Measurements from ENCODE around the gene DOK7. TPM values are rescaled to one million over a fixed set of nuclear protein-coding genes. Genes with fewer than 3 reads are reported as not detected.
A peak's percentile ranks its signal among the peaks of the same experiment; 100 is the strongest.

Gene DOK7
- total RNA-seq, 1 donor = not detected

DNA sequence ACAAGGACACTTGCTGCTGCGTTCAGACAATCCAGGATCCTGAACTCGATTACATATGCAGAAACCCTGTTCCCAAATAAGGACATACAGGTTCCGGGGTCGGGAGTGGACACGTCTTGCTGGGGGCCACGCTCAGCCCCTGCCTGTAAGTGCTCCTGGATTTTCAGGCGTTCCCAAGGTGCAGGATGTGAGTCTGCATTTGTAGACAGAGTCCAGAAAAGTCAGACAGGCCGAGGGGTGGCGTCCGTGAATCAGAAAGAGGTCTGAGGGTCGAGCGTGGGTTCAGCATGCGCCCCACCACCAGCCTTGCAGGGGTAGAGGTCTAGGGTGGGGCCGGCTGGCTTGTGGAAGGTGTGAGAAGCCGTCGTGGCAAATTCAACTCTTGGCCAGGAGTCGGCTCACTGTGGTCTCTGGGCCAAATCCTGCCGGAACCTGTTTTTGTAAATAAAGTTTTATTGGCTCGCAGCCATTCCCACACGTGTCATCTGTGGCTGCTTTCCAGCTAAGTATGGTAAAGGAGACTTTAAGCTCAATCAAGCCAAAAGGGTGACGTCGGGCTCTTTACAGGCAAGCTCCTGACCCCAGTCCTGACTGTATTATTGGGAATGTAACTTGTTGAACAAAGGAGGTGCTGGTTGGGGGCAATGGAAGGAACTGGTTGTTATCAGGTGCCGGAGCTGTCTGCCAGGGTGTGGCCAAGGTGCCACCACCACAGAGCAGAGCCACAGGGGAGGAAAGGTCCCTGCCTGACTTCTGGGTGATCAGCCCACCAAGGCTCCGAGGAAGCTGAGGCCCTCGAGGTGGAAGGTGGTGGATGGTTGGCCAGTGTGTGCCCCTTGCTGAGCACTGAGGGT is 7.4 kb downstream of the DOK7 start:
- DNase-seq (ENCODE audit: low read depth) = peak; percentile 26
- TF ChIP-seq, protein P1, sequence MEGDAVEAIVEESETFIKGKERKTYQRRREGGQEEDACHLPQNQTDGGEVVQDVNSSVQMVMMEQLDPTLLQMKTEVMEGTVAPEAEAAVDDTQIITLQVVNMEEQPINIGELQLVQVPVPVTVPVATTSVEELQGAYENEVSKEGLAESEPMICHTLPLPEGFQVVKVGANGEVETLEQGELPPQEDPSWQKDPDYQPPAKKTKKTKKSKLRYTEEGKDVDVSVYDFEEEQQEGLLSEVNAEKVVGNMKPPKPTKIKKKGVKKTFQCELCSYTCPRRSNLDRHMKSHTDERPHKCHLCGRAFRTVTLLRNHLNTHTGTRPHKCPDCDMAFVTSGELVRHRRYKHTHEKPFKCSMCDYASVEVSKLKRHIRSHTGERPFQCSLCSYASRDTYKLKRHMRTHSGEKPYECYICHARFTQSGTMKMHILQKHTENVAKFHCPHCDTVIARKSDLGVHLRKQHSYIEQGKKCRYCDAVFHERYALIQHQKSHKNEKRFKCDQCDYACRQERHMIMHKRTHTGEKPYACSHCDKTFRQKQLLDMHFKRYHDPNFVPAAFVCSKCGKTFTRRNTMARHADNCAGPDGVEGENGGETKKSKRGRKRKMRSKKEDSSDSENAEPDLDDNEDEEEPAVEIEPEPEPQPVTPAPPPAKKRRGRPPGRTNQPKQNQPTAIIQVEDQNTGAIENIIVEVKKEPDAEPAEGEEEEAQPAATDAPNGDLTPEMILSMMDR (IDR thresholded peaks at IDR 0.05; ENCODE audit: insufficient read depth, low read depth, low read length) = no peak
- no peak overlapping the region for H3K4me3 ChIP-seq (ENCODE audit: low read depth, low read length)

DNA sequence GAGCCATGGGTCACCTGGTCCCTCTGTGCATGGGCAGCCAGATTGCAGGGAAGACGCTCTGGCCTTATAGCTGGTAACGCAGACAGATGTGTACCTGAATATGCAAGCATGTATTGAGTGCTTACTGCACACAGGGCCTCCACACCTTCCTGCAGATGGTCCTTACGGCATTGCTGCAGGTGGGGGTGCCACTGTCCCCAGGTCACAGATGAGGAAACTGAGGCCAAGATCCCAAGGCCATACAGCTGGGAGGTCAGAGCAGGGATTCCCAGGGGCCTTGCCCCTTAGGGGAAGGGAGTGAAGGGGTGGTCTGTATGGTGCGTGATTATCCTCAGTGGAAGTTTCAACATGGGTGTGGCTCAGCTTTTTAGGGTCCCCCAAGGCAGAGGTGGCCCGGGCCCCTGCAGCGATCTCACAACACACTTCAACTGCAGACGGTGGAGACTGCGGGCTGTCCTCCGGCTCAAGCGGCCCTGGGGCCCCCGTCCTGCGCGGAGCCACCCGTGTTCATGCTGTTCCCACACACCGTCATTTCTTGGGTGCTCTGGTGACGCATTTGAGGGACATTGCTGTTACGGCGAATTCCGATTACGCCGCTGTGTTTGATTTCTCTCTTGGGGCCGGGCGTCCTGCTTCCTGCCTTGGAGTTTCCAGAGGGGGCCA is 8.1 kb downstream of the DOK7 start:
- TF ChIP-seq, protein P1 (IDR thresholded peaks at IDR 0.05; ENCODE audit: insufficient read depth, low read depth, low read length) = no peak
- DNase-seq (ENCODE audit: low read depth) = no peak
- no peak overlapping the region for H3K4me3 ChIP-seq (ENCODE audit: low read depth, low read length)

DNA sequence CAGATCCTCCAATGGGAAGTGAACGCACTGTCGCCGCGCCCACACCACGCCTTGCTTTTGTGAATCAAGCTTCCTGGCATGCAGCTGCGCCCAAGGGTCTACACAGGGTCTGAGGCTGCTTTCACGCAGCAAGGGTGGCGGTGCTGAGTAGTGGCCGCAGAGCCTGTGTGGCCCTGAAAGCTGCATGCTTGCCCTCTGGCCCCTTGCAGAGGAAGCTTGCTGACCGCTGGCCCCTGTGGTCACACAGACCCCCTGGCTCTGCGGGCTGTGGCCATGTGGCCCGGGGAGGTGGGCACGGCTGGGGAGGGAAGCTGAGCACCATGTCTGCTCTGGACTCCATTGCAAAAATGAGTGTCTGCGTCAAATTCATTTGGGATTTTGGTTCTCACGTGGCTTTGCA is 8.8 kb downstream of the DOK7 start:
- no peak for DNase-seq (ENCODE audit: low read depth)
- TF ChIP-seq, protein P1 (IDR thresholded peaks at IDR 0.05; ENCODE audit: insufficient read depth, low read depth, low read length) = no peak
- no peak overlapping the region for H3K4me3 ChIP-seq (ENCODE audit: low read depth, low read length)

DNA sequence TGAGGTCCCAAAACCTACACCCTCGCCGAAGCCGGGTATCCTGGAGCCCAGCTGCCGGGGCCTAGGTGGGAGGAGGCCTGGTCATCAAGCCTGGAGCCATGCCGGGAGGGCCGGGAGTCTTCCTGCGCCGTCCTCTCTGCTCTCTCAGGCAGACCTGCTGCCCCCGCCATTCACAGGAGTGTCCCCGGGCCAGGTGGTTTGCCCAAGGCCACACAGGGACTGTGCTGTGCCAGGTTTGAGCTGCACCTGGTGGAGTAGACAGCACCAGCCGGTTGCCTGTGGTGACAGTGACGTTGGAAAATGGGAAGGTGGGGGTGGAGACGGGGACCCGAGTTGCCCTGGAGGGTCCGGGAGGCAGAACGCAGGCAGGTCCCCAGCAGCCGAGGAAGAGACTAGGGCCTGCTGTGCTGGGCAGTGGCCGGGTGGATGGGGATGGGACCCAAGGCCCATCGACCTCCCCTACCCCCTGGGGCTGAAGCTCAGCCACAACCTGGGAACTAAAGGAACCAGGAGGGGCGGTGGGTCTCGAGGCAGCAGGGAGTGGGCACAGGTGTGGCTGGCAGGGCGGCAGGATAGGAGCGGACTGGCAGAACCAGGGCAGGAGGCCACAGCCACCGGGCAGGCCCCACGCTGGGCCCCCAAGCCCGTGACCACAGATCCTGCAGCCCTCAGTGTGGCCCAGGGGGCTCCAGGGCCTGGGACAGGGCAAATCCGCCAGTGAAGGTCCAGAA is 9.5 kb downstream of the DOK7 start:
- no peak for DNase-seq (ENCODE audit: low read depth)
- no peak overlapping the region for H3K4me3 ChIP-seq (ENCODE audit: low read depth, low read length)
- TF ChIP-seq, protein P1 (IDR thresholded peaks at IDR 0.05; ENCODE audit: insufficient read depth, low read depth, low read length) = no peak

DNA sequence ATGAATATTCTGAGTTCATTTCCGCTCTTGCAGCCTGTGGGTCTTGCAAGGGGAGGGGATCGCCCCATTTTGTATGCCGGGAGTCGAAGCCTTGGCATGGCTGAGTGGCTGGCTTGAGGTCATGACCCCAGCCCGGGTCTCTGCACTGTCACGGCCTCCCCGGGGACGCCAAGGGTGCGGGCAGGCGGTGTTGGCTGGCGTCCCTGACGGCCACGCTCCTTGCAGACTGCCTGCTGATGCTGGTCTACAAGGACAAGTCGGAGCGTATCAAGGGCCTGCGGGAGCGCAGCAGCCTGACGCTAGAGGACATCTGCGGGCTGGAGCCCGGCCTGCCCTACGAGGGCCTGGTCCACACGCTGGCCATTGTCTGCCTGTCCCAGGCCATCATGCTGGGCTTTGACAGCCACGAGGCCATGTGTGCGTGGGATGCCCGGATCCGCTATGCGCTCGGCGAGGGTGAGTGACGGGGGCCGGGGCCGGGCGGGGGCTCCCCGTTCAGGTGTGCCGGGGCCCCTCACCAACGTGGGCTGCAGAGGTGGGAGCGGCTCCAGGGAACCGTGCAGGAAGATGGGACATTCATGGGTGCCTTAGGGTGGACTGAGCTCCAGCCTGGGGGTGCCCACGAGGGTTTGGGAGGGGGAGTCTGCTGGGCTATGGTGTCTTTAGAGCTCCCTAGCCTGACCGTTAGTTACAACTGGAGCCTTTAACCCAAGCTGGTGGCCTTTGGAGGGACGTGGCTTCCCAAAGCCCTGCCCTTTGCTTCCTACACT is 10.3 kb downstream of the DOK7 start:
- TF ChIP-seq, protein P1 (IDR thresholded peaks at IDR 0.05; ENCODE audit: insufficient read depth, low read depth, low read length) = no peak
- no peak for DNase-seq (ENCODE audit: low read depth)
- no peak overlapping the region for H3K4me3 ChIP-seq (ENCODE audit: low read depth, low read length)

Data from fibroblast of villous mesenchyme (primary cell).